HG03103 (cell line): Measurements from ENCODE around the gene UQCRH.
"Not testable (repeated sequence)": the region's sequence is repeated elsewhere in the genome, so short reads cannot be mapped to it uniquely, and the experiment has no call there.

Experiments
- ATAC-seq: cut with Tn5 transposase; IDR thresholded peaks from one replicate; pipeline ENCODE4 v1.9.1; 2021; ENCODE audit warnings: low read depth; ENCODE audit not compliant: unreplicated experiment

UQCRH gene

DNA sequence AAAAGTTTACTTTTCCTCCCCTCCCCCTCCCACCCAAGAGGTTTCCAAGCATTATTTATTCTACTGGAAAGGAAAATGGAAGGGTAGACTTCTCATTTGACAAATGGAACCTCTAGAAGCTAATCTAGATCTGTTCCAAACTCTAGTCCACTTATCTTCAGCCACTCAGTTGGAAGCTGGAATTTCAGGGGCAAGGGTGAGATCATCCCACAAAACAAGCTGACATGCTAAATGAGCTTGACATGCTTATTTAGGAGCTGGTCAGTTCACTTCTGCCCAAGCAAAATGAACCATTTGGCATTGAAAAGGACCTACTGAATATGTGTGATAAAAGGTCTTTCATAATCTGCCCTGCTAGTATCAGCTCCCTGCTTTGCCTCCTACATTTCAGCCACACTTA is 5.1 kb upstream of the UQCRH start:
- ATAC-seq = no peak

DNA sequence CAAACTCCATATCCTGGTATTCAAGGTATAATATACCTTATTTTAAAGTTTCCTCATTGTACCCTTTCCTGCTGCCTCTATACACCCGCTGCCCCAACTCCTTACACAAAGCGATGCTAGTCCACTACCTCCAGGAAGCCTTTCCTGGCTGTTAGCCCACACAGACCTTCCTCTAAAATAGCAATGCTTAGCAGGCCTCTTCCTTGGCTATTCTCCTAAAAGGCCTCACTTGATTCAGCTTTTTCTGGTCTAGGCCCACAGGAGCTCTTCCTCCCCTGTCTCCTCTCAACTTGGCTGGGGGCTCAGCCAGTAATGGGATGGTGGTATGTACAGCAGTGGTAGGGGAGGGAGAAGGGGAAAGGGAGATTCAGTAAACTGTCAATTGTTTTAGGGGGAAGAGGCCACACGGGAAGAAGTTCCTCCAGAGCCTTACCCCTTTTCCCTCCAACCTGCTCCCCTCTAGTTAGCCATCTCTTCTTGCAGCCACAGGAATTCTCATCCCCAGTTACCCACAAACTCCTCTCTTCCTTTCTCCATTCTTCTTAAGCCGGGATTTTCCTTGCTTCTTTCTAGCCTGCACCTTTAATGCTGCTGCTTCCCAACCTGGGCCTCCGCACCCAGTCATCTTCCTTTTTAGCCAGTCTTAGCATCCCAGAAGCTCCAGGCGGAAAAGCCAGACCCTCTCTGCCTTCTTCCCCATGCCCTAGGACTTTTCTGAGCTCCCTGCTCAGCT is 2.7 kb upstream of the UQCRH start:
- no peak for ATAC-seq

DNA sequence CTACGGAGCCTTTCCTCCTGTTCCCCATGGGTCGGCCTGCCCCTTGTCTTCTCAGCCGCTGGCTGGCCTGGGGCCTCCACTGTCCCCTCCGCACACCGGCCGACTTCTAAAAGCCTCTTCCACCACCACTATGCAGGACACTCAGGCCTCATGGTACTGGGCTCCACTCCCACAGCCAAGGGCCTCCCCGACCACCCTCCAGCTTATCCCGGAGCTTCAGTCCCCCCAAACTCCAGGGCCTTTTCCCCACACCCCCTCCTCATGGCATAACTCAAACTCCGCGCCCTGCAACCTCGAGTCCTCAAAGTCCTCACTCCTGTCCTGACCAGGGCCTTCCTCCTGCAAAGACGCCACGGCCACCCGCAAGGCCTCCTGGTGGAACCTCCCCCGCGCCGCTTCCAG is 2.1 kb upstream of the UQCRH start:
- no peak for ATAC-seq

DNA sequence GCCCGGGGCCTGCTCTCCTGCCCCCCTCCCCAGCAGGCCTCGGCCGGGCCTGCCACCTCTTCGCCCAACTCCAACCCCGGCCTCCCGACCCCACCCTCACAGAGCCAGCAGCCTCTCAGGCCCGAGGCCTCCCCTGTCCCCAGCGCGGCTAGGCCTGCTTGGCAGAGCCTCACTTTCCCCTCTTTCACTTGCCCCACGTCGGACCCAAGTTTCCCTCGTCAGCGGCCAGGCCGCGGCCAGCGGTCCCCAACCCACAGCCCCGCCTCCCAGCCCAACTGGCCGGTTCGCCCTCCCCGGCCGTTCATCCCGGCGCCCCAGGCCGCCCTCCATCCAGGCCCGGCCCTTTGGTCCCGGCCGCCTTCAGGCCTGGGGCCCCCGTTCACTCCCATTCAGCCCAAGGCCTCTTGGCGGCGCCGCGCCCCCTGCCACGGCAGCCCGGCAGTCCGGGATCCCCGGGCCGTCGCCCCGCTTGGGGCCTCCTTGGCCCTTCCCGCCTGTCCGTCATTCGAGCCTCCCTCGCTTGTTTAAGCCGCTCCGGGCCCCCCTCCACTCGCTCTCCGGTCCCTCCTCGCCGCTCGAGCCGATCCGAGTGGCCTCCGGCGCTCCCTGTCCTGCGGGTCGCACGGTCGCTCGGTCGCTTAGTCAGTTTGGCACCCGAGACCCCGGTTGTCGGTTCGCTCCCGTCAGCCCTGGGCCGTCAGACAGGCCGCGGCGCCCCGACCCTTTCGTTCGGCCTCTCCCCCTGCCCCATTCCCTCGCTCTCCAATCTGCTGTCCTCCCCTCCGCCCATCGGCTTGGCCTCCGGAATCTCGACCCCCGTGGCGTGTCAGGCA is 1.5 kb upstream of the UQCRH start:
- ATAC-seq = no peak

DNA sequence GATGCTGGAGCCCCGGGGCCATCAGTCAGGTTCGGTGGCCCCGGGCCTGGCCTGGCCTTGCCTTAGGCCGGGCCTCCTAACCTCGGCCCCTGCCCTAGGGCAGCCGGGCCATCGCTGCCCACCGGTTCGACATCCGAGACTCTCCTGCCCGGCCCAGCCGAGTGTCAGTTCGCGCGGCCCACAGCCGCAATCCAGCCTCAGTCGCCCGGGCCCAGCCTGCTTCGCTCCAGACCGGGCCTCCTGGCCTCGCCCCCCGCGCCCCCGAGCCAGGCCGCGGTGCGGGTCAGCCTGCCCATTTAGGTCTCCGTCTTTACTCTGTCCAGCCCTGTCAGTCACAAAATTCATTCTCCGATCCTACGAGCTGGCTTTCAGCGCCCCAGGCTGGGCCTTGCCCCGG is 859 bp upstream of the UQCRH start:
- peak; percentile 4 for ATAC-seq

DNA sequence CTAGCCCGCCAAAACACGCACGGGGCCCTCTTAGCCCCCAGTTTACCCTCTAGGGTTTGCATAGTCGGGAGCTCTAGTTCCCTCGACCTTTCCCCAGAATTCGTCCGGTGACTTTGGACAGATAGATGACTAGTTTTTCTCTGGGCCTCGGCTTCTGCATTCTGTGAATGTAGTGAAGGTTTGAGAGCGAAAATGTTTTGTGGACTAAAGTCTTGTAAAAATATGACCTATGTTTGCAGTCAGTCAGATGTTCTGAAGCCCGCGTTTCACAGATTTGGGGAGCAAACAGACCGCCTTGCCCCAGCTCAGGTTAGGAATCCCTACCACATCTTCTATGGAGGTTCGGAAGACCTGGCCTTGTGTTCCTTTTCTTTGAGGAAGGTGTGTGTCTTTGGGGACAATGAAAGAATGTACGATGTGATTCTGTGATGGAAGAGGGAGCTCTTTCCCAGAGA is 401 bp downstream of the UQCRH start:
- no peak for ATAC-seq

DNA sequence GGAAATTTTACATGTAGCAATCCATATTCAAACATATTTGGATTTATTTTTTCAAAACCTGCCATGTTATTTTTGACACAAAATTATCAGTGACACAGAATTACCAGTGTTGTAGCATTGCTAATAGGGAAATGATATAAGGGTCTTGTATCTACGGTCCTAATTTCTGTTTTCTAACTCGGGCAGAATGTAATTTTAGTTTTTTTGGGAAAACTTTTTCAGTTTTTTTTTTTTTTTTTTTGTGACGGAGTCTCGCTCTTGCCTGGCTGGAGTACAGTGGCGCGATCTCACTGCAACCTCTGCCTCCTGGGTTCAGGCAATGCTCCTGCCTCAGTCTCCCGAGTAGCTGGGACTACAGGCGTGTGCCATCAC is 2.6 kb downstream of the UQCRH start:
- ATAC-seq = no peak

DNA sequence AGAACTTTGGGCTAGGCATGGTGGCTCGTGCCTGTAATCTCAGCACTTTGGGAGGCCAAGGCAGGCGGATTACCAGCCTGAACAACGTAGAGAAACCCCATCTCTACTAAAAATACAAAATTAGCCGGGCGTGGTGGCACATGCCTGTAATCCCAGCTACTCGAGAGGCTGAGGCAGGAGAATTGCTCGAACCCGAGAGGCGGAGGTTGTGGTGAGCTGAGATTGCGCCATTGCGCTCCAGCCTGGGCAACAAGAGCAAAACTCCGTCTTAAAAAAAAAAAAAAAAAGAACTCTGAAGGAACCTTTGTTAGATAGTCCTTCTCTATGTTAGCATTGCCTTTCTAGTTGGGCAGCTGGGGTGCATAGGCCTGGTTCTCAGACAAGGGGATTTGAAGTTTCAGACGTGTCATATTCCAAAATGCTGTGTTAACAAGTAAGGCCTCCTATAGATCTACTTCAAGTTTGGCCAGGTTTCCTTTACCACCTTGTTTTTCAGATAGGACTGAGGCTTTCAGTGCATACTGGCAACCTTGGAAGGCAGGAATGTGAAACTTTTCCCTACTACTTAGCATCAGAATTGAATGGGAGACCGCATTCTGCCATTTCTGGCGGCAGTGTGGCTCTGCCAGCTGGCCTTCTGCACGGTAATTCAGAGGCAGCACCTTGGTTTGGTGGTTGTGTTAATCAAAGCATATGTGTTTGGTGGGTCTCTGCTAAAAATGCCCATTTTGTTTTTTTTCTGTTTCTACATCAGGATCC is 6.1 kb downstream of the UQCRH start:
- ATAC-seq = no peak

DNA sequence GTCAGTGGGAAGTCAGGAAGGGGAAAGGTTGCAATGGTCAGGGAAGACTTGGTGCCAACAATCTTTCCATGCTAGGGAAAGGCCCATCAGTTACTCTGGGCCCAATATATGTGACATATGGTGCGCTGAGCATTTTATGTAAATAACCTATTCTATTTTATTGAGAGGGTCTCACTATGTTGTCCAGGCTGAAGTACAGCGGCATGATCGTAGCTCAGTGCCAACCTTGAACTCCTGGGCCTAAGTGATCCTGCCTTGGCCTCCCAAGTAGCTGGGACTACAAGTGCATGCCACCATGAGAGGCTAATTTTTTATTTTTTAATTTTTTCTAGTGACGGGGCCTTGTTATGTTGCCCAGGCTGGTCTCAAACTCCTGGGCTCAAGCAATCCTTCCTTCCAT is 6.8 kb downstream of the UQCRH start:
- ATAC-seq = no peak

DNA sequence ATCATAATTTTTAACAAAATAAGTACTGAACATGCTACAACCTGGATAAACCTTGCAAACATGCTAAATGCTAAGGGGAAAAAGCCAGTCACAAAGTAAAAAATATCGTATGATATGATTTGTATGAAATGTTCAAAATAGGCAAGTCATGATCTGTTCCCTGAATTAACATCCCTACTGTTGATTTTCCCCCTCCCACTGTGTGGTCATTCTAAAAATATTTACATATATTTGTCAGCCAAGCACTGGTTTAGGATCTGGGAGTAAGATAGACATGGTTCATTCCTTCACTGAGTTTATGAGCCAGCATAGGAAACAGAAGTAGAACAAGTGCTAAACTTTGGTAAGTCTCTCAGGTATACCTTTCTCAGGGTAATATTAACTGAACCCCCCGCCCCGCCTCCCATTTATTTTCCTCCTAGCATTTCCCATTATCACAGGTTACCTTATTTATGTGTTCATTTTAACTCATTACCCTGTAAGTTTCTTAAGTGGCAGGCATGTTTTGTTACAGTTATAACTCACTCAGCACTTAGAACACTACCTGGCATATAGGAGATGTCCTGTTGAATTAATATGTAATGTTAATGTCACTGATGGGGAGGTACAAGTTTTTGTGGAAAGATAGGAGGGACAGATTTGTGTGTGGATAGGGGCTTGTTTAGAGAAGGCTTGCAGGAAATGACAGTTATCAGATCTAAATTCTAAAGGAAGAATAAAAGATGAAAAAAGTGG is 12.3 kb downstream of the UQCRH start:
- ATAC-seq = no peak

DNA sequence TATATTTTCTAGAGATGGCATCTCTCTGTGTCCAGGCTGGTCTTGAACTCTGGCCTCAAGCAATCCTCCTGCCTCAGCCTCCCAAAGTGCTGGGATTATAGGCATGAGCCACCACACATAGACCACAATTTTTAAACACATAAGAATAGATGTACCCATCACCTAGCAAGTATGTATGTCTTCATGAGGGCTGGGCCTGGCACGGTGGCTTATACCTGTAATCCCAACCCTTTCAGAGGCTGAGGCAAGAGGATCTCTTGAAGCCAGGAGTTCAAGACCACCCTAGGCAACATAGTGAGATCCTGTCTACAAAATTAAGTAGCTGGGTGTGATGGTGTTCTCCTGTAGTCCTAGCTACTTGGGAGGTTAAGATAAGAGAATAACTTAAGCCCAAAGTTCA is 13.8 kb downstream of the UQCRH start:
- no peak for ATAC-seq

DNA sequence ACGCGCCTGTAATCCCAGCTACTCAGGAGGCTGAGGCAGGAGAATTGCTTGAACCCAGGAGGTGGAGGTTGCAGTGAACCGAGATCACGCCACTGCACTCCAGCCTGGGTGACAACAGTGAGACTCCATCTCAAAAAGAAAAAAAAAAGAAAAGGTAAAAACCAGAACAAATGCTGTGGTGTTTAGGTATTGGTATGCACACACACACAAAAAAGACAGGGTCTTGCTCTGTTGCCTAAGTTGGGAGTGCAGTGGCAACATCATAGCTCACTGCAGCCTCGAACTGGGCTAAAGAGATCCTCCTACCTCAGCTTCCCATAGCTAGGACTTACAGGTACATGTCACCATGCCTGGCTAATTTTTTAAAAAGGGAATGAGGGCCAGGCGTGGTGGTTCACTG is 15.8 kb downstream of the UQCRH start:
- not testable (repeated sequence) for ATAC-seq

DNA sequence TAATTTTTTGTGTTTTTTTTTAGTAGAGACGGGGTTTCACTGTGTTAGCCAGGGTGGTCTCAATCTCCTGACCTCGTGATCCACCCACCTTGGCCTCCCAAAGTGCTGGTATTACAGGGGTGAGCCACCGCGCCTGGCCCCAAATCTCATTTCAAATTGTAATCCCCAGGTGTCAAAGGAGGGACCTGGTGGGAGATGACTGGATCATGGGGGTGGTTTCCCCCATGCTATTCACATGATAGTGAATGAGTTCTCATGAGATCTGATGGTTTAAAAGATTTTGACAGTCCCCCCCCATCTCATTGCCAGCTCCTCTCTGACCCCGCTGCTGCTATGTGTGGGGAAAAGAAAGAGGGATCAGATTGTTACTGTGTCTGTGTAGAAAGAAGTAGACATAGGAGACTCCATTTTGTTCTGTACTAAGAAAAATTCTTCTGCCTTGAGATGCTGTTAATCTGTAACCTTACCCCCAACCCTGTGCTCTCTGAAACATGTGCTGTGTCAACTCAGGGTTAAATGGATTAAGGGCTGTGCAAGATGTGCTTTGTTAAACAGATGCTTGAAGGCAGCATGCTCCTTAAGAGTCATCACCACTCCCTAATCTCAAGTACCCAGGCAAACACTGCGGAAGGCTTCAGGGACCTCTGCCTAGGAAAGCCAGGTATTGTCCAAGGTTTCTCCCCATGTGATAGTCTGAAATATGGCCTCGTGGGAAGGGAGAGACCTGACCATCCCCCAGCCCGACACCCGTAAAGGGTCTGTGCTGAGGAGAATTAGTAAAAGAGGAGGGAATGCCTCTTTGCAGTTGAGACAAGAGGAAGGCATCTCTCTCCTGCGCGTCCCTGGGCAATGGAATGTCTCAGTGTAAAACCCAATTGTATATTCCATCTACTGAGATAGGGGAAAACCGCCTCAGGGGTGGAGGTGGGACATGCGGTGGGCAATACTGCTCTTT is 16.7 kb downstream of the UQCRH start:
- not testable (repeated sequence) for ATAC-seq

DNA sequence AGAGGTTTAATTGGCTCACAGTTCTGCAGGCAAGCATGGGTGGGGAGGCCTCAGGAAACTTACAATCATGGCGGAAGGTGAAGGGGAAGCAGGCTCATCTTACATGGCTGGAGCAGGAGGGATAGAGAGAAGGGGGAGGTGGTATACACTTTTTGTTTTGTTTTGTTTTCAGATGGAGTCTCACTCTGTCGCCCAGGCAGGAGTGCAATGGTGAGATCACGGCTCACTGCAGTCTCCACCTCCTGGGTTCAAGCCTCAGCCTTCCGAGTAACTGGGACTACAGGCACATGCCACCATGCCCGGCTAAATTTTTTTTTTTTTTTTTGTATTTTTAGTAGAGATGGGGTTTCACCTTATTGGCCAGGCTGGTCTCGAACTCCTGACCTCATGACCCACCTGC is 18.7 kb downstream of the UQCRH start:
- not testable (repeated sequence) for ATAC-seq

DNA sequence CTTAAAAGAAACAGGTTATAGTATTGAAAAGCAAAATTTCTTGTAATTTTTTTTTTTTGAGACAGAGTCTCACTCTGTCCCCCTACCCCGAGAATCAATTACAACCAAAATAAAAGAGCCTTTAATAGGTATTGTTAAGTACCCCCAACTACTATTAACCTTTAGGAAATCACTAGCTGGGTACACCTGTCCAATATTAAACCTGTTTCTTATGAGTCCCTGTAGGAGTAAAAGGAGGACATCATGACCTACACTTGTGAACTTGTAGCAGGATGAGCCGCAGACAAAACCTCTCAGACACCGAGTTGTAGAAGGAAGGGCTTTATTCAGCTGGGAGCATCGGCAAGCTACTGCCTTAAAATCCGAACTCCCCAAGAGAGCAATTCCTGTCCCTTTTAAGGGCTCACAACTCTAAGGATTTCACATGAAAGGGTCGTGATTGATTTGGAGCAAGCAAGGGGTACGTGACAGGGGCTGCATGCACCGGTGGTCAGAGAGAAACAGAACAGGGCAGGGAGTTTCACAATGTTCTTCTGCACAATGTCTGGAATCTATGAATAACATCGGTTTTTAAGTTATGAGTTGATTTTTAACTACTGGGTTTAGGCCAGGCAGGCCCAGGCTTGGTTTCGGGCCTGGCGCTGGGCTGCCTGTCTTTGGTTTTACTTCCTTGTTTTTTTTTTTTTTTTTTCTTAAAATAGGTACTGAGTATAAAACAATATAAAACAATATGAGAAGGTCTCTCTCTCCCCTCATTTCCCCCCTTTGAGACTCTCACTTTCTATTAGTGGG is 22.0 kb downstream of the UQCRH start:
- ATAC-seq = not testable (repeated sequence)

DNA sequence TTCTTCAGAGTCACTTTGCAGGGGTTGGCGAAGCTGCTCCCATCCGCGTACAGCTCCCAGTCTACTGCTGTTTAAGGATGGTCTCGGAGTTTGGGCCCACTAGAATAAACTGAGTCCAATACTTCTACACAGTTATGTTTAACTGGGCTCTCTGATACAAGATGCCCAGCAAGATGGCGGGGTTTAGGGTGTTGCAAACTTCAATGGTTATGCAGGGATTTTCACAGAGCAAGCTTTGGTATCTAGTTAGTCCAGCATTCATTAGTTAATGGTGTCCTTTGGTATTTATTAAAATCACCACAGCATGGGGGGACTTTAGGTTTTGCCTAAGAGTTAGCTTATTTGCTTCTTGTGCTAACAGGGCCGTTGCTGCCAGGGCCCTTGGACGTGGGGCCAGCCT is 24.7 kb downstream of the UQCRH start:
- ATAC-seq = not testable (repeated sequence)

DNA sequence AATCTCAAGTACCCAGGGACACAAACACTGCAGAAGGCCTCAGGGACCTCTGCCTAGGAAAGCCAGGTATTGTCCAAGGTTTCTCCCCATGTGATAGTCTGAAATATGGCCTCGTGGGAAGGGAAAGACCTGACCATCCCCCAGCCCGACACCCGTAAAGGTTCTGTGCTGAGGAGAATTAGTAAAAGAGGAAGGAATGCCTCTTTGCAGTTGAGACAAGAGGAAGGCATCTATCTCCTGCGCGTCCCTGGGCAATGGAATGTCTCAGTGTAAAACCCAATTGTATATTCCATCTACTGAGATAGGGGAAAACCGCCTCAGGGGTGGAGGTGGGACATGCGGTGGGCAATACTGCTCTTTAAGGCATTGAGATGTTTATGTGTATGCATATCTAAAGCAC is 26.3 kb downstream of the UQCRH start:
- not testable (repeated sequence) for ATAC-seq

DNA sequence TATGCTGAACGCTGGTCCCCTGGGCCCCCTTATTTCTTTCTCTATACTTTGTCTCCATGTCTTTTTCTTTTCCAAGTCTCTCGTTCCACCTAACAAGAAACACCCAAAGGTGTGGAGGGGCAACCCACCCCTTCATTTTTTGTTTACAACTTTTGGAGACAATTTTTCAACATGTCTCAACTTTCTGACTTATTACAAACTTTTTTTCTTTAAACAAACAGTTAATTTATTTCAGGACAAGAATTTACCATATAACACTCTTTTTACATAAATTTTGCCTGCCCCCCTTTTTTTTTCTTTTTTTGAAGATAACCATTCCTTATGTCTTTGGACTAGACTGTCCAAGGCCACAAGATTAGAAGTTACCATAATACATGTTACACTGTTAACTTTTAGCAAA is 26.9 kb downstream of the UQCRH start:
- not testable (repeated sequence) for ATAC-seq
